Glomerular endothelial cell (primary cell): Measurements from ENCODE around the gene MICAL2. TPM values are rescaled to one million over a fixed set of nuclear protein-coding genes. Genes with fewer than 3 reads are reported as not detected.

Experiments
- DNase-seq: peaks from one replicate; pipeline ENCODE4 v3.0.0-alpha.2; 2011; ENCODE audit warnings: low read depth, low spot score; ENCODE audit errors: extremely low read depth
- total RNA-seq: library from RNA; depleted of rRNA; stranded (reverse); fragments of >200 nt; gene quantifications from 2 replicates; pipeline ENCODE4 v1.2.3, GENCODE V29; 2015

Gene MICAL2
- 168 and 252 TPM in 2 replicates for total RNA-seq

GRCh38 chr11:12110201-12110713, at the start of gene MICAL2:
TSS of gene MICAL2 (plus strand) at chr11:12110590. CDS start at chr11:12162156, 51,566 bp downstream.
- DNase-seq, result no peak

GRCh38 chr11:12061851-12062560, 48.4 kb upstream of the MICAL2 start:
- no peak for DNase-seq

GRCh38 chr11:12063251-12063650, 47.1 kb upstream of the MICAL2 start:
- no peak for DNase-seq

GRCh38 chr11:12064136-12064953, 46.0 kb upstream of the MICAL2 start:
- DNase-seq, result no peak

GRCh38 chr11:12064954-12065280, 45.5 kb upstream of the MICAL2 start:
- no peak for DNase-seq

- DNase-seq, result no peak
These were observed 44.2 kb upstream of the MICAL2 start for GRCh38 chr11:12066056-12066798.

- no peak for DNase-seq
These were observed 43.4 kb upstream of the MICAL2 start for GRCh38 chr11:12066799-12067508.

- no peak for DNase-seq
These were observed 42.5 kb upstream of the MICAL2 start for GRCh38 chr11:12067796-12068357.

GRCh38 chr11:12069066-12069676, 41.2 kb upstream of the MICAL2 start:
- DNase-seq, result no peak

- no peak for DNase-seq
These were observed 39.7 kb upstream of the MICAL2 start for GRCh38 chr11:12070446-12071267.

- DNase-seq, result no peak
These were observed 38.8 kb upstream of the MICAL2 start for GRCh38 chr11:12071574-12071973.

- no peak for DNase-seq
These were observed 37.0 kb upstream of the MICAL2 start for GRCh38 chr11:12073436-12073835.

- DNase-seq, result no peak
These were observed 36.5 kb upstream of the MICAL2 start for GRCh38 chr11:12073886-12074285.

- no peak for DNase-seq
These were observed 35.7 kb upstream of the MICAL2 start for GRCh38 chr11:12074529-12075195.

- no peak for DNase-seq
These were observed 35.1 kb upstream of the MICAL2 start for GRCh38 chr11:12075291-12075690.

- DNase-seq, result no peak
These were observed 34.3 kb upstream of the MICAL2 start for GRCh38 chr11:12075822-12076821.

GRCh38 chr11:12076840-12077534, 33.4 kb upstream of the MICAL2 start:
- DNase-seq, result no peak
